GM23338 (cell line): ENCODE data around the gene NCBP3. TPM values are rescaled to one million over a fixed set of nuclear protein-coding genes. Genes with fewer than 3 reads are reported as not detected.

Source experiments
- ATAC-seq: fragments of 200-7000 bp; cut with Tn5 transposase; 3 replicates; pipeline ENCODE4 v1.9.1; 2020
- DNase-seq: peaks from one replicate; pipeline ENCODE4 v3.0.0-alpha.2; 2015; ENCODE audit warnings: low spot score
- H2AFZ ChIP-seq: fragments of 200-600 bp; sonication (generic); 2 replicates; pipeline ENCODE4 v1.8.0; 2016; ENCODE audit warnings: antibody characterized with exemption, mild to moderate bottlenecking, moderate library complexity
- H3F3A ChIP-seq: fragments of 200-600 bp; sonication (generic); replicated peaks from 2 replicates; pipeline ENCODE4 v1.8.0; 2017; ENCODE audit warnings: antibody characterized with exemption, mixed run types, low read depth
- H3K27ac ChIP-seq: fragments of 200-600 bp; sonication (generic); 2 replicates; pipeline ENCODE4 v1.6.1; 2016; ENCODE audit warnings: low read depth
- H3K27me3 ChIP-seq: fragments of 200-600 bp; sonication (generic); 2 replicates; pipeline ENCODE4 v1.8.0; 2016; ENCODE audit warnings: mild to moderate bottlenecking, mixed run types, moderate library complexity; ENCODE audit not compliant: insufficient read depth
- H3K36me3 ChIP-seq: fragments of 200-600 bp; sonication (generic); 2 replicates; pipeline ENCODE4 v1.8.0; 2016; ENCODE audit warnings: mild to moderate bottlenecking; ENCODE audit not compliant: insufficient read depth
- H3K4me1 ChIP-seq: fragments of 200-600 bp; sonication (generic); 2 replicates; pipeline ENCODE4 v1.8.0; 2016; ENCODE audit warnings: mild to moderate bottlenecking, moderate library complexity; ENCODE audit not compliant: insufficient read depth
- H3K4me2 ChIP-seq: fragments of 200-600 bp; sonication (generic); 2 replicates; pipeline ENCODE4 v1.7.1; 2017; ENCODE audit warnings: mixed run types
- H3K4me3 ChIP-seq: fragments of 200-600 bp; sonication (generic); 2 replicates; pipeline ENCODE4 v1.6.1; 2016; ENCODE audit warnings: mixed run types
- H3K79me2 ChIP-seq: fragments of 200-600 bp; sonication (generic); replicated peaks from 2 replicates; pipeline ENCODE4 v1.8.0; 2017; ENCODE audit warnings: mild to moderate bottlenecking; ENCODE audit not compliant: insufficient read depth
- H3K9me2 ChIP-seq: fragments of 200-600 bp; sonication (generic); 2 replicates; pipeline ENCODE4 v1.8.0; 2017; ENCODE audit not compliant: insufficient read depth
- H4K20me1 ChIP-seq: fragments of 200-600 bp; sonication (generic); replicated peaks from 2 replicates; pipeline ENCODE4 v1.8.0; 2017; ENCODE audit warnings: mild to moderate bottlenecking; ENCODE audit not compliant: insufficient read depth
- H3K27ac Mint-ChIP-seq: 2 replicates; pipeline ENCODE4 v1.8.0; 2020; ENCODE audit warnings: inconsistent platforms, mild to moderate bottlenecking, moderate library complexity, mixed read lengths
- H3K27me3 Mint-ChIP-seq: 3 replicates; pipeline ENCODE4 v1.8.0; 2022; ENCODE audit warnings: low read depth, mild to moderate bottlenecking, moderate library complexity, mixed read lengths, inconsistent platforms; ENCODE audit not compliant: insufficient read depth, poor library complexity
- H3K36me3 Mint-ChIP-seq: 3 replicates; pipeline ENCODE4 v1.8.0; 2021; ENCODE audit warnings: low read depth, mild to moderate bottlenecking, inconsistent platforms, moderate library complexity, mixed read lengths
- H3K4me1 Mint-ChIP-seq: 3 replicates; pipeline ENCODE4 v1.8.0; 2020; ENCODE audit warnings: mild to moderate bottlenecking, inconsistent platforms, mixed read lengths
- H3K4me3 Mint-ChIP-seq: 3 replicates; pipeline ENCODE4 v1.8.0; 2021; ENCODE audit warnings: moderate library complexity, mild to moderate bottlenecking, inconsistent platforms, mixed read lengths
- H3K9me3 Mint-ChIP-seq: 3 replicates; pipeline ENCODE4 v1.8.0; 2020; ENCODE audit warnings: moderate library complexity, mild to moderate bottlenecking, inconsistent platforms, mixed read lengths
- CREB1 ChIP-seq: fragments of 250-450 bp; sonication (Bioruptor Pico); IDR thresholded peaks from 2 replicates; pipeline ENCODE4 v1.5.0; 2020; ENCODE audit warnings: low read depth, mild to moderate bottlenecking, moderate library complexity
- NANOG ChIP-seq: IDR thresholded peaks from 2 replicates; pipeline ENCODE4 v1.6.1; 2016; ENCODE audit warnings: antibody characterized with exemption, borderline replicate concordance
- POLR2AphosphoS5 ChIP-seq: IDR thresholded peaks from 2 replicates; pipeline ENCODE4 v1.6.1; 2016; ENCODE audit warnings: antibody characterized with exemption, low read depth
- STAT1 ChIP-seq: IDR thresholded peaks from one replicate; pipeline ENCODE4 v1.6.1; 2016; ENCODE audit warnings: antibody characterized with exemption; ENCODE audit not compliant: unreplicated experiment
- ZNF114 ChIP-seq: fragments of 250-450 bp; sonication (Bioruptor Pico); IDR thresholded peaks from 2 replicates; pipeline ENCODE4 v1.5.0; 2020; ENCODE audit warnings: mild to moderate bottlenecking, moderate library complexity
- ZNF331 ChIP-seq: fragments of 250-450 bp; sonication (Bioruptor Pico); IDR thresholded peaks from 2 replicates; pipeline ENCODE4 v1.5.0; 2020; ENCODE audit warnings: low read depth, mild to moderate bottlenecking, moderate library complexity
- ZNF462 ChIP-seq: fragments of 250-450 bp; sonication (Bioruptor Pico); IDR thresholded peaks from 2 replicates; pipeline ENCODE4 v1.5.0; 2020; ENCODE audit warnings: mild to moderate bottlenecking, moderate library complexity
- polyA plus RNA-seq: library from polyadenylated mRNA; unstranded; fragments of >200 nt; fragmentation: Nextera tagmentation; extraction: Ambion mirVana; gene quantifications from 2 replicates; pipeline ENCODE4 v1.2.1, GENCODE V29; 2016
- total RNA-seq: library from RNA; depleted of rRNA; stranded (reverse); fragments of >200 nt; shearing (Covaris generic); gene quantifications from 2 replicates; pipeline ENCODE4 v1.2.3, GENCODE V29; 2014
- TF ChIP-seq, protein P1 (sequence below), 2 experiments: fragments of 200-600 bp in 1 of 2; sonication (generic) in 1 of 2; conservative IDR thresholded peaks; 2 replicates each; pipeline versions ENCODE4 v1.5.1 to v1.6.1; 2016 to 2017; ENCODE audit warnings: antibody characterized with exemption in 2 of 2, low read depth in 2 of 2, mild to moderate bottlenecking in 2 of 2, moderate library complexity in 1 of 2

Gene NCBP3
- total and polyA plus RNA-seq, 2 experiments from 2014 or later: 35.5 to 42.8 TPM

- TF ChIP-seq NANOG (no peak), ZNF331 (CRISPR knock-in tag) (no peak), POLR2AphosphoS5 (no peak), CREB1 (CRISPR knock-in tag) (no peak), STAT1 (no peak)
- TF ChIP-seq, protein P1, sequence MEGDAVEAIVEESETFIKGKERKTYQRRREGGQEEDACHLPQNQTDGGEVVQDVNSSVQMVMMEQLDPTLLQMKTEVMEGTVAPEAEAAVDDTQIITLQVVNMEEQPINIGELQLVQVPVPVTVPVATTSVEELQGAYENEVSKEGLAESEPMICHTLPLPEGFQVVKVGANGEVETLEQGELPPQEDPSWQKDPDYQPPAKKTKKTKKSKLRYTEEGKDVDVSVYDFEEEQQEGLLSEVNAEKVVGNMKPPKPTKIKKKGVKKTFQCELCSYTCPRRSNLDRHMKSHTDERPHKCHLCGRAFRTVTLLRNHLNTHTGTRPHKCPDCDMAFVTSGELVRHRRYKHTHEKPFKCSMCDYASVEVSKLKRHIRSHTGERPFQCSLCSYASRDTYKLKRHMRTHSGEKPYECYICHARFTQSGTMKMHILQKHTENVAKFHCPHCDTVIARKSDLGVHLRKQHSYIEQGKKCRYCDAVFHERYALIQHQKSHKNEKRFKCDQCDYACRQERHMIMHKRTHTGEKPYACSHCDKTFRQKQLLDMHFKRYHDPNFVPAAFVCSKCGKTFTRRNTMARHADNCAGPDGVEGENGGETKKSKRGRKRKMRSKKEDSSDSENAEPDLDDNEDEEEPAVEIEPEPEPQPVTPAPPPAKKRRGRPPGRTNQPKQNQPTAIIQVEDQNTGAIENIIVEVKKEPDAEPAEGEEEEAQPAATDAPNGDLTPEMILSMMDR (conservative IDR thresholded peaks at IDR 0.05; ENCODE audit: low read depth in 2 of 2): no peak
These were observed 29.3 kb upstream of the NCBP3 start (continued) for GRCh38 chr17:3875317-3875716.

DNA sequence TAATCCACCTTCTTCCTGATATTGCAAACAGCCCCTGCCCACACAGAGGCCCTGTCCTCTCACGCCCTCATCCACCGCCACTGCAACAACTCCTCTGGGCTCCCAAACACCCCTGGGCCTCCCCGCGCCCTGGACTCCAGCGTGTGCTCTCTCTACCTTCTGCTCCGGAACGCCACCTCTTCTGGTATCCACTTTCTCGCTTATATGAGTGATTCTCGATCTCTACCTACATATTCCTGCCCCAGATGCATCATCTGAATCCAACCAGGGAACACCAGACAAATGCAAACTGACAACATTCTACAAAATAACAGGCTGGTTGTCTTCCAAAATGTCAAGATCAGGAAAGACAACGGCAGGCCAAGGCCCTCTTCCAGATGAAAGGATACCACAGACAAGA lies 27.8 kb upstream of the NCBP3 start:
- DNase-seq (no peak), ATAC-seq (no peak)
- Histone ChIP-seq H3K27me3 (no peaks in the 10 kb centered on the region), H4K20me1 (no peaks in the 10 kb centered on the region; the same call in 1 of the 2 replicates), H2AFZ (no peak overlapping the region), H3K79me2 (no peaks in the 10 kb centered on the region), H3K27ac (no peak overlapping the region), H3K4me2 (no peak overlapping the region), H3K4me3 (no peak overlapping the region), H3F3A (no peaks in the 10 kb centered on the region), H3K9me2 (no peaks in the 10 kb centered on the region), H3K36me3 (no peaks in the 10 kb centered on the region), H3K4me1 (no peaks in the 10 kb centered on the region)
- Mint-ChIP-seq H3K9me3 (no peaks in the 10 kb centered on the region), H3K27ac (no peak overlapping the region), H3K4me3 (no peak overlapping the region), H3K27me3 (peaks cover 6% of the 10 kb centered on the region), H3K4me1 (no peaks in the 10 kb centered on the region), H3K36me3 (peaks cover 29% of the 10 kb centered on the region)
- TF ChIP-seq, protein P1 (conservative IDR thresholded peaks at IDR 0.05; ENCODE audit: low read depth in 2 of 2): no peak
- TF ChIP-seq ZNF114 (CRISPR knock-in tag) (no peak), ZNF462 (CRISPR knock-in tag) (no peak)
